Endometrial microvascular endothelial cells (primary cell): ENCODE measurements around the gene BCKDHB. TPM values are rescaled to one million over a fixed set of nuclear protein-coding genes. Genes with fewer than 3 reads are reported as not detected.

Experiments used
- in situ Hi-C: cut with HindIII; loops from 2 replicates; pipeline ENCODE4 v1.10.0; 2017; ENCODE audit warnings: low sequenced_read_pairs, low pct_unique_long_range_greater_than_20kb; ENCODE audit errors: inconsistent ontology term
- total RNA-seq: library from RNA; depleted of rRNA; stranded (reverse); fragments of >200 nt; gene quantifications from one replicate; pipeline ENCODE4 v1.2.3, GENCODE V29; 2015; ENCODE audit errors: inconsistent ontology term

BCKDHB gene
- total RNA-seq, 1 donor from 2014 or later: 11.3 TPM

DNA sequence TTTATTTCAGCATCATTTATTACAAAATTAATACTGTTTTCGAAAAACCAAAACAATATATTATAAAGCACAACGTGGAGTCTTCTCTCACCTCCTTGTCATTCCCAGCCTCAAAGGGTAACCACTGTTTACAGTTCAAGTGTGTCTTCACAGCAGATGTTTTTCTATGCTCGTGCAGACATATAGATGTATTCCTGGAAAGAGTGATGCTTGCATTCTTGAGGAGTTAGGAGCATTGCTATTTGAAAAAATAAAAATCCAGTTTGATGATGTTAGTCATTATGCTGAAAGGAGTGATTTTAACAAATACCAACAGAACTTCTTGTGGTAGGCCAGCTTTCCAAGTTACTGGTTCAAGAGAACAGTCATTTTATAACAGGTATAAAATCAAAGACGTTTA, 234.9 kb downstream of the BCKDHB start:
- in situ Hi-C loops: no loop called here

DNA sequence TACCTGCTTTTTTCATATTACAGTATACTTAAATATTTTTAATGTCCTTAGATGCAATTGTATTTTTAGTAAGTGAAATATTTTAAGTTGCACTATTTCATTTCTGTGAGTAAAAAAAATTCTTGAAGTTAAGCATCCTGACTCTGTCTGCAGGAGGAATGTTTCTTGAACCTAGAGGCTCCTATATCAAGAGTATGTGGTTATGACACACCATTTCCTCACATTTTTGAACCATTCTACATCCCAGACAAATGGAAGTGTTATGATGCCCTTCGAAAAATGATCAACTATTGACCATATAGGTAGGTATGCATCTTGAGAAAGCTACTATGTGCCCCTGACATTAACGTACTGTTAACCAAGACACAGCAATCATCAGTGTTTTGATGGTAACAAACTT, 237.0 kb downstream of the BCKDHB start:
- in situ Hi-C loops: no loop called here

DNA sequence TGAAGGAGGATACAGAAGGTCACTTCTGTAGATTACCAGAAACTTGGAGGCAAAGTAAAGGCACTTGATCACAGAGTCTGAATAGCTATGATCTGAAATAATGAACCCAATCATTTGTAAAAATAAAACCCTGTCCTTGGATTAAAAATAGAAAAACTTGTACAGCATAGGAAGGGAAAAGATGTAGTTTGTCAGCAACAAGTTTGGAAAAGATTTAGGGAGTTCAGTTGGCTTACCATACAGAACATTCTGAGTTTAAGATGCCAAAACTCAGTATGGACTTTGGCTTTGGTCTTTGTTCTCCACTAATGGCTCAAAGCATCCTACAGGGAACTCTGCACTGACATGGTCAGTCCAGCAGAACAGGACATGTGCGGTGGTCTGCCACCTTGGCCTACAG, 240.6 kb downstream of the BCKDHB start:
- in situ Hi-C loops: no loop called here

DNA sequence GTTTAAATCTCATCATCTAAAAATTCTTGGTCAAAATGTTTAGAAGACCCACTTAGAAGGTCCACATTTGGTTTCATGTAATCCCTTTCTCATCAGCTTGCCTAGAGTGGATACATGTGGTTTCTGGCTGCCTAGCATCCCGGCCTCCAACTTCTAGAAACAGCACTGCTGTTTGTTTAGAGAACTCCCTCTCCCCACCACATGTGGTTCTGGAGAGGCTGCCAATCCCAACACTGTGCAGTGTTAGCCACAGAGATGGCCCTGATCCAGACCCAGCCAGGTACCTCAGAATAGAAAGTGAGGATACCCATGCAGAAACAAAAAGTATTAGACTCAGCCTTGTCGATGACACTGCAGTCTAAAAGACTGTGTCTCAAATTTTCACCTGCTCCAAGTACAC, 241.8 kb downstream of the BCKDHB start:
- in situ Hi-C loops: no loop called here

DNA sequence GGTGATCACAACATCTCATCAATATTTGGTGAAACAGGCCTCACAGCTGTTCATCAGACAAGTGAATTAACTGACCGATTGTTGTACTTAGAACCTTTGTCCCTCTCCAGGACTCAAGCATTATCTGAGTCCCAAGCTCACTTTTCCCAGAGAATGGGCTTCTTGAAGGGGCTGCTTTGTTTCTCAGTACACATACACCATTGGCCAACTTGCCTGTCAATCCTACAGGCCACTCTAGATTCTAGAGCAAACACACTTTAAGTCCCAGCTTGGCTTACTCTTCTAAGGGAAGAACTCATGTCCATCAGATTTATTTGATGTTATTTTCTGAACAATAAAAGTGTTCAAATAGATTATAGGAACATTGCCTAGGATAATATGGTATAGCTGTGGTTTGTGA, 249.5 kb downstream of the BCKDHB start:
- in situ Hi-C loops: no loop called here

DNA sequence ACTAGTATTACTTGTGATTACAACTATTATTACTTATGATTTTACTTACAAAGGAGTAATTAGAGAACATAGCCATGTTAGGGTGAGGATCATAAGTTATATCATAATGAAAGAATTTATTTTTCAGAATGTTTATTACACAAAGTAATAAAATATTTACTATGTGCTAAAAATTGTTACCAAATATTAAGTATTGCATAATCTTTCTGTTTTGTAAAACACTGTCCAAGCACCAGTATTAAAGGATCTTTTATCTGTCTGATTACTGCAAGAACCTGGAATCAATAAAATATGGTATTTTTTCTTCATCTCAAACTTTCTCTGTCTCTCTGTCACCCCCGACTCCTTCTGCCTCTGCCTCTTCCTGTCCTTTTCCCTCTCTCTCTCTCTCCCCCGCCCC, 250.1 kb downstream of the BCKDHB start:
- in situ Hi-C loops: no loop called here

DNA sequence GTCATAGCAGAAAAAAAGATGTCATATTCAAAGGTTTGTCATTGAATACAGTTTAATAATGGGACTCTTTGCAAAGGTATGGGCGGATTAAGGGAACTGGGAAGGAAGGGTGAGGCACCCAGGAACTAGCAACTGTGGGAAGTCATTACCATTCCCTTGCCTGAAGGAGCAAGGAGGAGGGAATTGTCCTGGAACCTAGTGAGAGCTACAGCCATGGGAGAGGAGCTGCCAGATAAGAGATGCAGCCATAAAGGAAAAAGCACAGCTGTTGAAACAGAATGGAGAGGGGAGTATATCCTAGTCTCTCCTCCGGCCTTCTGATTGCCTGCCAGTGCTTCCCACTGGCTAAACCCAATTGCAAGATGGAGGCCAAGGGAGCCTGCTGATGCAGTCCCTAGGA, 250.6 kb downstream of the BCKDHB start:
- in situ Hi-C loops: no loop called here

DNA sequence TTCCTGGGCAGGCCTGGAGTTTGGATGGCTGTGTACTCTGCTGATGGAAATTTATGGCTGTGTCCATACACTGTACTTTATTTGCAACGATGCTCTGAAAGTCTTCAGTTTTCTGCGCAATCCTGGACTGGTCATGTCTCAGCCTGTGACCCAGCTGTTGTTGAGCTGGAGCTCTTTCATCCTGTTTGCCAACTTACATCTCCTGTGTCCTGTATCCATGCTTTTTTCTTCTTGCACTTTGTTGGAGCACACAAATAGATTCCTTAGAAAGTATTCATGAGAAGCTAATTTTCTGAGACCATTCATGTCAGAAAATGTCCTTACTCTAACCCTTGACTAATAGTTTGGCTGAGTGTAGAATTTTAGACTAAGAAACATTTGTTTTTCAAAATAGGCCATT, 251.2 kb downstream of the BCKDHB start:
- in situ Hi-C loops: no loop called here

DNA sequence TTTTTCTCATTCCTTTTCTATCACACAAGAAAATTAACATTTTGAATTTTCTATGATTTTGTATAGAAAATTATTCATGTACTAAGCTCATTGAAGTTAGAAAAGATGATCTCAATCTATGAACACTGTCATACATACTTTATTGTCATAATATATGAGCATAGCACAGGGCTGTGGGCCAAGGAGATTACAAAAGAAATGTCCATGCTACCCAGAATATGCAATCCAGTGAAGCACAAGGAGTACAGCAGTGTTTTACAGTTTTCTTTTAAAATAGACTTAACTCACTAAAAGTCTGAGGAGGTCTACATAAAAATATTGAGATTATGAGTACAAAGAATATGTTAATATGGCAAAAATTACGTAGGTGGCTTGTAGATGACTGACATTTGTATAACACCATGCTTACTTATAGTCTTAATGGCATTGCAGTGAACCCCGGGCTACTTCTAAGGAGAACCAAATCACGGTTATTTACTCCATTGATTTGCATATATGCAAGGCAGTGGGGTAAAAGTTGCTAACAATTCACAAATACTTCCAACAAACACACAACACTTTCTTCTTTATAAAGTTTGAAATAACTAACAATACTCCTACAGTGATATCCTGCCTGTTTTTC, 257.1 kb downstream of the BCKDHB start:
- in situ Hi-C loops: no loop called here

DNA sequence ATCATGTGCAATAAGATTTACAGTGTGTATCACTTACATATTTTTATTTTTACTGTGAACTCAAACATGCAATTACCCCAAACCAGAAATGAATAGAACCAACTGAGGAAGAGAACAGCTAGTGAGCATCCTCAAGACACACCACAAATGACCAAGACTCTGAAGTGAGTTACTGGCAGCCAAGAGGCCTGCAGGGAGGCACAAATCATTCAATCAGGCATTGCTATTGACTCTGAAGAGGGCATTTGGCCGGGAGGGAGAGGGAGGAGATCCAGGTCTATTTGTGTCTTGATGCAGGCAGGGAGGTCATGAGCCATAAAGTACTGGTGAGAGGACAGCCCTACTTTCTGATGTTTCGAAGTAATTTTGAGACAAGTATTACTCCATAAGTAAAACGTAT, 257.7 kb downstream of the BCKDHB start:
- in situ Hi-C loops: no loop called here

DNA sequence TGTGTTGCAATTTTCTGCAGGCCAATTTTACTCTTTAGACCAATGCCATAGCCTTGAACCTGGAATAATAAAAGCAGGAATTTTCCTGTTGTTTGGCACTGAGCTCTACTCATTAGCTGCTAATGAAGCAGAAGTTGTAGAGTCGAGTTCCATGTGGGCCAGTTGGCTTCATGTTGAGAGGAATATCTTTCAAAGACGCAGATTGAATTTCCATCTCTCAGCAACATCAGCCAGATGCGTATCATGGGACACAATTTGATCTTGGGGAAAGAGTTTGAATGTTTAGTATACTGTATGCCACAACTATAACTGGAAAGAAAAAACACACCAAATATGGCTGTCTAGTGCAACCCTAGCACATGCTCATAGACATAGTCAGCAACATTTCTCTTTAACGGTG, 259.6 kb downstream of the BCKDHB start:
- in situ Hi-C loops: no loop called here

DNA sequence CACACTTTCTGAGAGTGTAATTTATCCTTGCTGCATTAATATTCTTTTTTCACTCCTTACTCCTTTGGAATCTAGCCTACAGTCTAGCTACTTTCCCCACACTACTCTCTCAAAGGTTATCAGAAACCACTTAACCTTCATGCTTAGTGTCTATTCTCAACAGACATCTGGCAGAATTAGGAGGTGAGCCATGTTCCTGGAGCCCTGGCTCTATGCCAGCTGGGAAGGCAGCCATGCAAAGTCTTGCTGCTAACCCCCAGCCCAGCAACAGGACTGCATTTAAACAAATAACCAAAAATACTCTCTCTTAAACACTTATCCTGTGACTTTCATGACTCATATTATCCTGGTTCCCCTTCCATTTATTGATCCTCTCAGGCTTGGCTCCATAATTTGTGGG, 260.2 kb downstream of the BCKDHB start:
- in situ Hi-C loops: no loop called here

DNA sequence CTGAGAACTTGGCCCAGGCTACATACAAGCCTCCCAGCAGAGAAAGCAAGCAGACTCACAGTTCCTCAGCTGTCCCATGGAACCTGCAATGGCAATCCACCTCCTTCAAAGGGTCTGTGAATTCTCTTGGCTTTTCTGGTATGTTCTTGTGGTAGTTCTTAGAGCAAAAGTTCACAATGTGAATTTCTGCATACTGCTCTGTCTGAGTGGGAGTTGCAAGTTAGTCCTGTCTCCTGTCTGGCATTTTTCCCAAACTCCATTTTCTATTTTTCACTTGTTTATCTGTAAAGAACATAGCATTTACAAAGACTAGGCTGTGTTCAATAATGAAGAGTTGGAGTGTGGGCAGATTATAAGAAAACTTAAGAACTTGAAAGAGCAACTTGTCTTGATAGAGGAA, 269.9 kb downstream of the BCKDHB start:
- in situ Hi-C loops: no loop called here

DNA sequence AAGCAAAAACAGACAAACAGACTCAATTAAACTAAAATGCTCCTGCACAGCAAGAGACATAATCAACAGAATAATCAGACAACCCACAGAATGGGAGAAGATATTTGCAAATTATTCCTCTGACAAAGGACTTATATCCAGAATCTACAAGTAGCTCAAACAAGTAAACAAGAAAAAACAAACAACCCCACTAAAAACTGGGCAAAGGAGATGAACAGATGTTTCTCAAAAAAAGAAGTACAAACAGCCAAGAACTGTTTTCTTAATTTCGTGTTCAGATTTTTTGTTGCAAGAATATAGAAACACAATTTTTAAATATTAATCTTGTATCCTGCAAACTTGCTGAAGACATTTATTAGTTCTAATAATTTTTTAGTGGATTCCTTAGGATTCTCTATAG, 274.1 kb downstream of the BCKDHB start:
- in situ Hi-C loops: no loop called here

DNA sequence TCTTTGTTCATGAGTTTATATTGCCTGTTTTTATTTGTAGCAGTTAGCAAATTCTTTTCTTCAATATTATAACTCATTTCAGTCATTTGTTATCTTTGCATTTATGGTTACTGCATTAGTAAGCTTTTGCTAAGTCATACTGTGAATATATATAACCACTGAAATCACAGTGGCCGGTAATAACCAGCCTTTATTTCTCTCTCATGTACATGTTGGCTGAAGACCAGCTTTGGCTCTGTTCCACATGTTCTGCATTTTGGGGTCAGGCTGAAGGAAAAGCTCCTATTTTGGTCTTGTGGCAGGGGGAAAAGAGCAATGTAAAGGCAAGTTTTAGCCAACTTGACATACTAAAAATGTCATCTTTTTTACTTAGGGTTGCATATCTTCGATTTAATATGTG, 276.3 kb downstream of the BCKDHB start:
- in situ Hi-C loops: no loop called here

DNA sequence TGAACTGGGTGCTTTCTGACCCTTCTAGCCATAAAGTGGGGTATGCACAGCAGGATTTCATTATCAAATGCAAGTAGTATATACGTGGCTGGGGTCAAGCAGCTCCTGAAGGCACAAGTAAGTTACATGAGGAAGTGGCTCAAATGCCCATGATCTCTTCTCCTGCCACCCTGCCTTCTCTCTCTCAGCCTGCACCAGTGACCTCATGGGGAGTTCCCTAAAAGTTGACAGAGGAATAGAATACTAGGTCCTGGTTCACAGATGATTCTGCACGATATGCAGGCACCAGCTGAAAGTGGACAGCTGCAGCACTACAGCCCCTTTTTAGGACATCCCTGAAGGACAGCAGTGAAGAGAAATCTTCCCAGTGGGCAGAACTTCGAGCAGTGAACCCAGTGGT, 282.0 kb downstream of the BCKDHB start:
- in situ Hi-C loops: no loop called here

Other genes starting within 250 kb of the BCKDHB start
- gene ELOVL4, start 159.1 kb upstream of the BCKDHB start, total RNA-seq: 2.0 TPM
- gene TTK, start 102.0 kb upstream of the BCKDHB start, total RNA-seq: 33.3 TPM